ENCODE data around the gene PARVB.

Gene PARVB

DNA sequence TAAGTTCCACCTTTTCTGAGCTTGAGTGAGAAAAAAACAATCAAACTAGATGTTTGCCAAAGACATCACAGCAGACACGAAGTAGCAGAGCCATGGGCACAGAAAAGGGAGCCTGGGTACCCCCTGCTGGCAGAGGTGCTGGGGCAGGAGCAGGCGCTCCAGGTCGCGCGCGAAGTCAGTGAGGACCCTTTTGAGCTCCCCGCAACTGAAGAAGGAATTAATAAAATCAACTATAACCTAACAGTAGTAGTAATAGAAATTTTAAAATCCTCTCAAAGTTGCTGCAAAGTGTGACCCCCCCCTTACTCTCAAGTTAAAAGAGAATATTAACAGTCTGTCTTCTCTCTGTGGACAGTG, 20.0 kb upstream of the PARVB start:
- Histone ChIP-seq H3K27ac (ENCODE audit: extremely low read depth, low read depth, low read length) (no peak overlapping the region), H3K9me3 (ENCODE audit: control insufficient read depth, insufficient read depth, low read depth, low read length) (no peaks in the 10 kb centered on the region), H3K36me3 (ENCODE audit: control insufficient read depth in 2 of 2, insufficient read depth in 1 of 2, low read length in 2 of 2) (peaks cover 0 to 9% of the 10 kb centered on the region in 2 experiments; a peak in 2 of 3 replicates), H3K4me1 (ENCODE audit: control insufficient read depth, insufficient read depth, low read length) (no peaks in the 10 kb centered on the region), H3K4me3 (ENCODE audit: low read depth, low read length) (no peak overlapping the region)
- TF ChIP-seq ZNF707 (tag by site-specific recombination; IDR thresholded peaks at IDR 0.05) = no peak
- ChIA-PET POLR2A (no interaction called here), CTCF (interaction anchor here (0.8 to 5.0 kb wide), 6 partner anchors 9 to 556 kb away, joined by 3 to 39 read pairs (median 4); no protein-coding TSS in a partner anchor)

DNA sequence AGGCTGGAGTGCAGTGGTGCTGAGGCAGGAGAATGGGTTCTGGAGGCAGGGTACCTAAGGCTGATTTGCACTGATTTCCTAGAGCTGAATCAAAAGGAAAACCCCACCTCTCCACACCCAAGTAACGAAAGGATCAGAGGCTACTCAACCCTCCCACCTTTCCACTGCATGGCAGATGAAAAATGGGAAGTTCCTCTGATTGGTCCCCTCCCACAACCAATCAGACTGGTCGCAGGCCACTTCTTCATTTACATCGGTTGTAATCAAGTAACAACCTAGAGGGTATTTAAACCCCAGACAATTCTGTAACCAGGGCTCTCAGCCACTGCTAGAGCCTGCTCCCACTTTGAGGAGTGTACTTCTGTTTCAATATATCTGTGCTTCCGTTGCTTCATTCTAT, 18.6 kb upstream of the PARVB start:
- Histone ChIP-seq H3K4me3 (ENCODE audit: low read depth, low read length) (no peak overlapping the region), H3K36me3 (ENCODE audit: control insufficient read depth in 2 of 2, insufficient read depth in 1 of 2, low read length in 2 of 2) (peaks cover 0 to 2% of the 10 kb centered on the region in 2 experiments; a peak in 1 of 3 replicates), H3K27ac (ENCODE audit: extremely low read depth, low read depth, low read length) (no peak overlapping the region), H3K4me1 (ENCODE audit: control insufficient read depth, insufficient read depth, low read length) (no peaks in the 10 kb centered on the region), H3K9me3 (ENCODE audit: control insufficient read depth, insufficient read depth, low read depth, low read length) (no peaks in the 10 kb centered on the region)
- ChIA-PET POLR2A (no interaction called here), CTCF (interaction anchor here (0.7 to 5.0 kb wide), 2 partner anchors 12 to 120 kb away, joined by 3 to 39 read pairs; no protein-coding TSS in a partner anchor)
- TF ChIP-seq ZNF596 (tag by site-specific recombination; IDR thresholded peaks at IDR 0.05) = no peak
- no peak for TF ChIP-seq ZBTB49 (tag by site-specific recombination; IDR thresholded peaks at IDR 0.05; ENCODE audit: low read depth)
- TF ChIP-seq ZSCAN30 (tag by site-specific recombination; IDR thresholded peaks at IDR 0.05) = no peak
- no peak for TF ChIP-seq PRDM6 (tag by site-specific recombination; IDR thresholded peaks at IDR 0.05)
- TF ChIP-seq EGR2 (tag by site-specific recombination; IDR thresholded peaks at IDR 0.05; ENCODE audit: low read depth) = no peak
- TF ChIP-seq ZNF248 (tag by site-specific recombination; IDR thresholded peaks at IDR 0.05) = no peak
- TF ChIP-seq, protein P1, sequence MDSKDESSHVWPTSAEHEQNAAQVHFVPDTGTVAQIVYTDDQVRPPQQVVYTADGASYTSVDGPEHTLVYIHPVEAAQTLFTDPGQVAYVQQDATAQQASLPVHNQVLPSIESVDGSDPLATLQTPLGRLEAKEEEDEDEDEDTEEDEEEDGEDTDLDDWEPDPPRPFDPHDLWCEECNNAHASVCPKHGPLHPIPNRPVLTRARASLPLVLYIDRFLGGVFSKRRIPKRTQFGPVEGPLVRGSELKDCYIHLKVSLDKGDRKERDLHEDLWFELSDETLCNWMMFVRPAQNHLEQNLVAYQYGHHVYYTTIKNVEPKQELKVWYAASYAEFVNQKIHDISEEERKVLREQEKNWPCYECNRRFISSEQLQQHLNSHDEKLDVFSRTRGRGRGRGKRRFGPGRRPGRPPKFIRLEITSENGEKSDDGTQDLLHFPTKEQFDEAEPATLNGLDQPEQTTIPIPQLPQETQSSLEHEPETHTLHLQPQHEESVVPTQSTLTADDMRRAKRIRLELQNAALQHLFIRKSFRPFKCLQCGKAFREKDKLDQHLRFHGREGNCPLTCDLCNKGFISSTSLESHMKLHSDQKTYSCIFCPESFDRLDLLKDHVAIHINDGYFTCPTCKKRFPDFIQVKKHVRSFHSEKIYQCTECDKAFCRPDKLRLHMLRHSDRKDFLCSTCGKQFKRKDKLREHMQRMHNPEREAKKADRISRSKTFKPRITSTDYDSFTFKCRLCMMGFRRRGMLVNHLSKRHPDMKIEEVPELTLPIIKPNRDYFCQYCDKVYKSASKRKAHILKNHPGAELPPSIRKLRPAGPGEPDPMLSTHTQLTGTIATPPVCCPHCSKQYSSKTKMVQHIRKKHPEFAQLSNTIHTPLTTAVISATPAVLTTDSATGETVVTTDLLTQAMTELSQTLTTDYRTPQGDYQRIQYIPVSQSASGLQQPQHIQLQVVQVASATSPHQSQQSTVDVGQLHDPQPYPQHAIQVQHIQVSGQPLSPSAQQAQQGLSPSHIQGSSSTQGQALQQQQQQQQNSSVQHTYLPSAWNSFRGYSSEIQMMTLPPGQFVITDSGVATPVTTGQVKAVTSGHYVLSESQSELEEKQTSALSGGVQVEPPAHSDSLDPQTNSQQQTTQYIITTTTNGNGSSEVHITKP (tag by site-specific recombination; IDR thresholded peaks at IDR 0.05) = no peak

DNA sequence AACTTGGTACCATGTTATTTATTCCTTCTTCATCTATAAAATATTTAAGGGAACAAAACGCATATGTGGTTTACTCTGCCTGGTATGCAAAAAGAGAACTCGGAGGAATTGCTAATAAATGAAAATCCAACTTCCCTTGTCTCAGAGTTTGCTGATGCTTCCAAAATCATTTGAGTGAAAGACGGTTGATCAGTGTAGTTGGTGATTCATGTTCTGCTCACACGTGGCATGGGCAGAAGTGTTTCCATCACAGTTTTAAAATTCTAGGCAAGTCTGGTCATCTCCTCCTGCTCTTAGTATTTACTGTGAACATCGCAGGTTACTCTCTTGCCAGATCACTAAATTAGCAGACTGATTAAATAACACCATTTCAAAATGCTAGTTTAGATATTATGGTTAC, 11.9 kb upstream of the PARVB start:
- TF ChIP-seq ZNF416 (tag by site-specific recombination; IDR thresholded peaks at IDR 0.05) (no peak), ZIC2 (tag by site-specific recombination; IDR thresholded peaks at IDR 0.05) (no peak), YY1 (tag by site-specific recombination; IDR thresholded peaks at IDR 0.05) (no peak), ZNF596 (tag by site-specific recombination; IDR thresholded peaks at IDR 0.05) (no peak), ZNF791 (tag by site-specific recombination; IDR thresholded peaks at IDR 0.05) (no peak), BCL11A (tag by site-specific recombination; IDR thresholded peaks at IDR 0.05; ENCODE audit: low read depth) (no peak), ZNF239 (tag by site-specific recombination; IDR thresholded peaks at IDR 0.05) (no peak), ZNF624 (tag by site-specific recombination; IDR thresholded peaks at IDR 0.05) (no peak), ZNF449 (tag by site-specific recombination; IDR thresholded peaks at IDR 0.05) (no peak), KLF8 (tag by site-specific recombination; IDR thresholded peaks at IDR 0.05) (no peak), EGR2 (tag by site-specific recombination; IDR thresholded peaks at IDR 0.05; ENCODE audit: low read depth) (no peak), ZBTB21 (tag by site-specific recombination; IDR thresholded peaks at IDR 0.05) (no peak), ZSCAN23 (tag by site-specific recombination; IDR thresholded peaks at IDR 0.05) (no peak), ZNF585B (tag by site-specific recombination; IDR thresholded peaks at IDR 0.05) (no peak), ZNF530 (tag by site-specific recombination; IDR thresholded peaks at IDR 0.05; ENCODE audit: low read depth) (no peak)
- H3K9me3 ChIP-seq (ENCODE audit: control insufficient read depth, insufficient read depth, low read depth, low read length) = no peaks in the 10 kb centered on the region
- H3K27ac ChIP-seq (ENCODE audit: extremely low read depth, low read depth, low read length) = no peak overlapping the region
- H3K4me3 ChIP-seq (ENCODE audit: low read depth, low read length) = no peak overlapping the region
- CTCF ChIA-PET = interaction anchor here (0.7 to 1.3 kb wide), 4 partner anchors 19 to 768 kb away, joined by 3 to 6 read pairs (median 4); no protein-coding TSS in a partner anchor
- H3K36me3 ChIP-seq (ENCODE audit: control insufficient read depth in 2 of 2, insufficient read depth in 1 of 2, low read length in 2 of 2) = no peaks in the 10 kb centered on the region
- H3K4me1 ChIP-seq (ENCODE audit: control insufficient read depth, insufficient read depth, low read length) = no peaks in the 10 kb centered on the region
- POLR2A ChIA-PET = no interaction called here

Measured in HEK293 (cell line).